Measurements from ENCODE around the gene GRID2.

Gene GRID2

DNA sequence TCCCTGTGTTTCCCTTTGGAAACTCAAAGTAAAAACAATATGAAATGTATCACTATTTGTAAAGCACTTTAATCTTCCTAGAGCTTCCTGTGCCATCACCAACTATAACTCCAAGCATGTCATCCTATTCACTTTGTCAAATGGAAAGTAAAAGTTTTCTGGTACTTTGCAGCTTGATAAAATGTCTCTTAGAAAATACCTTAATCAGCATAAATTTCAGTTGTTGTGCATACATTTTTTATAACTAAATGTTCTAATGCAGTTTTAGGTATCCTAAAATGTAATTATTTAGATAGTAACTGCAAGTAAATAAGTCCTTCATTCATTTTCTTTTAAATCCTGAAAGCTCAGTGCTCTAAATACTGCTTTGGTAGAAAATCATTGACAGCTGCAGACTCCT, 558.7 kb downstream of the GRID2 start:
- H3K27ac ChIP-seq (ENCODE audit: low read length): no peak overlapping the region
- no peaks in the 10 kb centered on the region for H3K27me3 ChIP-seq (ENCODE audit: insufficient read depth, low read length)
- H3K4me1 ChIP-seq (ENCODE audit: insufficient read depth, low read length): no peaks in the 10 kb centered on the region
- no peaks in the 10 kb centered on the region for H3K9me3 ChIP-seq (ENCODE audit: insufficient read depth, low read depth, low read length)
- H3K9ac ChIP-seq (ENCODE audit: low read depth, low read length): no peak overlapping the region
- no peaks in the 10 kb centered on the region for H3K36me3 ChIP-seq (ENCODE audit: insufficient read depth, low read depth, low read length)
- H3K4me3 ChIP-seq (ENCODE audit: low read length): no peak overlapping the region

DNA sequence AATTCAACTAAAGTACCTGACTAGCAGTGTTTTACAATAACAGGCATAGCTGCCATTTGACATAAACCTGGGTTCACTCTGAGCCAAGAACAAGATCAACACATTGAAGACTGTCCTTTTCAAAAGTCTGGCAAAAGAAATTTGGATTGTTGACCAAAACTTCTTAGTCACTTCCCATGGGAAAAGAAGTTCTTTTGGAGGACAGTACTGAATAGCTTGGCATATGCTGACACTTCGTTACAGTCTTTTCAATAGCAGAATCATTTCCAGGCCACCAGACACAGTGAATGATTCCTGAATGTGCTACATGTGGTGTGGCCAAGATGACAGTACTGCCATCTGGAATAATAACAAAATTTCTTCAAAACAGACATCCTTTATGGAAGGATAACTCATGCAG, 560.3 kb downstream of the GRID2 start:
- no peak overlapping the region for H3K4me3 ChIP-seq (ENCODE audit: low read length)
- no peak overlapping the region for H3K9ac ChIP-seq (ENCODE audit: low read depth, low read length)
- no peaks in the 10 kb centered on the region for H3K4me1 ChIP-seq (ENCODE audit: insufficient read depth, low read length)

GRCh38 chr4:92872604-92873003, 568.8 kb downstream of the GRID2 start:
- no peaks in the 10 kb centered on the region for H3K36me3 ChIP-seq (ENCODE audit: insufficient read depth, low read depth, low read length)
- no peaks in the 10 kb centered on the region for H3K9me3 ChIP-seq (ENCODE audit: insufficient read depth, low read depth, low read length)
- no peaks in the 10 kb centered on the region for H3K27me3 ChIP-seq (ENCODE audit: insufficient read depth, low read length)
- no peaks in the 10 kb centered on the region for H3K4me1 ChIP-seq (ENCODE audit: insufficient read depth, low read length)
- no peak overlapping the region for H3K9ac ChIP-seq (ENCODE audit: low read depth, low read length)
- no peak overlapping the region for H3K4me3 ChIP-seq (ENCODE audit: low read length)
- no peak overlapping the region for H3K27ac ChIP-seq (ENCODE audit: low read length)

More for the DNA sequence above, 560.3 kb downstream of the GRID2 start:
- Histone ChIP-seq H3K9me3 (ENCODE audit: insufficient read depth, low read depth, low read length) (no peaks in the 10 kb centered on the region), H3K27ac (ENCODE audit: low read length) (no peak overlapping the region), H3K36me3 (ENCODE audit: insufficient read depth, low read depth, low read length) (no peaks in the 10 kb centered on the region), H3K27me3 (ENCODE audit: insufficient read depth, low read length) (no peaks in the 10 kb centered on the region)

- no peaks in the 10 kb centered on the region for H3K4me1 ChIP-seq (ENCODE audit: insufficient read depth, low read length)
- H3K27ac ChIP-seq (ENCODE audit: low read length): no peak overlapping the region
- no peak overlapping the region for H3K9ac ChIP-seq (ENCODE audit: low read depth, low read length)
- no peaks in the 10 kb centered on the region for H3K9me3 ChIP-seq (ENCODE audit: insufficient read depth, low read depth, low read length)
- no peaks in the 10 kb centered on the region for H3K27me3 ChIP-seq (ENCODE audit: insufficient read depth, low read length)
- no peak overlapping the region for H3K4me3 ChIP-seq (ENCODE audit: low read length)
- H3K36me3 ChIP-seq (ENCODE audit: insufficient read depth, low read depth, low read length): no peaks in the 10 kb centered on the region
These were observed 581.9 kb downstream of the GRID2 start for GRCh38 chr4:92885632-92886031.

GRCh38 chr4:92952426-92952825, 648.7 kb downstream of the GRID2 start:
- Histone ChIP-seq H3K27me3 (ENCODE audit: insufficient read depth, low read length) (no peaks in the 10 kb centered on the region), H3K9ac (ENCODE audit: low read depth, low read length) (no peak overlapping the region), H3K9me3 (ENCODE audit: insufficient read depth, low read depth, low read length) (no peaks in the 10 kb centered on the region), H3K36me3 (ENCODE audit: insufficient read depth, low read depth, low read length) (no peaks in the 10 kb centered on the region), H3K4me1 (ENCODE audit: insufficient read depth, low read length) (no peaks in the 10 kb centered on the region), H3K4me3 (ENCODE audit: low read length) (no peak overlapping the region), H3K27ac (ENCODE audit: low read length) (no peak overlapping the region)

GRCh38 chr4:92952897-92953296, 649.1 kb downstream of the GRID2 start:
- Histone ChIP-seq H3K4me3 (ENCODE audit: low read length) (no peak overlapping the region), H3K9ac (ENCODE audit: low read depth, low read length) (no peak overlapping the region), H3K36me3 (ENCODE audit: insufficient read depth, low read depth, low read length) (no peaks in the 10 kb centered on the region), H3K9me3 (ENCODE audit: insufficient read depth, low read depth, low read length) (no peaks in the 10 kb centered on the region), H3K27me3 (ENCODE audit: insufficient read depth, low read length) (no peaks in the 10 kb centered on the region), H3K4me1 (ENCODE audit: insufficient read depth, low read length) (no peaks in the 10 kb centered on the region), H3K27ac (ENCODE audit: low read length) (no peak overlapping the region)

GRCh38 chr4:92953462-92953861, 649.7 kb downstream of the GRID2 start:
- no peaks in the 10 kb centered on the region for H3K36me3 ChIP-seq (ENCODE audit: insufficient read depth, low read depth, low read length)
- no peak overlapping the region for H3K9ac ChIP-seq (ENCODE audit: low read depth, low read length)
- H3K9me3 ChIP-seq (ENCODE audit: insufficient read depth, low read depth, low read length): no peaks in the 10 kb centered on the region
- H3K4me3 ChIP-seq (ENCODE audit: low read length): no peak overlapping the region
- no peak overlapping the region for H3K27ac ChIP-seq (ENCODE audit: low read length)
- no peaks in the 10 kb centered on the region for H3K4me1 ChIP-seq (ENCODE audit: insufficient read depth, low read length)
- H3K27me3 ChIP-seq (ENCODE audit: insufficient read depth, low read length): no peaks in the 10 kb centered on the region

DNA sequence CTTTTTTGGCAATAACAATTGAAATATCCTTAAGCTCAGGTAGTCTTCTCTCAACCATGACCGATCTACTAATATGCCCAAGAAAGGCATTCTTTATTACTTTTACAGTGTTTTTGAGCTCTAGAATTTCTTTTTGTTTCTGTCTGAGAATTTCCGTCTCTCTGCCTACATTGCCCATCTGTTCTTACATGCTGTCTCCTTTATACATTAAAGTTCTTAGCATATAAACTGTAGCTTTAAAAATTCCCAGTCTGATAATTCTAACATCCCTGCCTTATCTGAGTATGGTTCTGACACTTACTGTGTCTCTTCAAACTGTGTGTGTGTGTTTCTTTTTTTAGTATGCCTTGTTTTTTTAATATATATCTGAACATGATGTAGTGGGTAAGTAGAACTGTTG, 658.1 kb downstream of the GRID2 start:
- H3K36me3 ChIP-seq (ENCODE audit: insufficient read depth, low read depth, low read length): no peaks in the 10 kb centered on the region

GRCh38 chr4:92962831-92963230, 659.1 kb downstream of the GRID2 start:
- Histone ChIP-seq H3K36me3 (ENCODE audit: insufficient read depth, low read depth, low read length) (no peaks in the 10 kb centered on the region), H3K27ac (ENCODE audit: low read length) (no peak overlapping the region), H3K9ac (ENCODE audit: low read depth, low read length) (no peak overlapping the region), H3K27me3 (ENCODE audit: insufficient read depth, low read length) (no peaks in the 10 kb centered on the region), H3K4me1 (ENCODE audit: insufficient read depth, low read length) (no peaks in the 10 kb centered on the region), H3K9me3 (ENCODE audit: insufficient read depth, low read depth, low read length) (no peaks in the 10 kb centered on the region), H3K4me3 (ENCODE audit: low read length) (no peak overlapping the region)

More for the DNA sequence above, 658.1 kb downstream of the GRID2 start:
- H3K4me1 ChIP-seq (ENCODE audit: insufficient read depth, low read length): no peaks in the 10 kb centered on the region
- H3K4me3 ChIP-seq (ENCODE audit: low read length): no peak overlapping the region
- H3K9ac ChIP-seq (ENCODE audit: low read depth, low read length): no peak overlapping the region
- H3K9me3 ChIP-seq (ENCODE audit: insufficient read depth, low read depth, low read length): no peaks in the 10 kb centered on the region
- no peaks in the 10 kb centered on the region for H3K27me3 ChIP-seq (ENCODE audit: insufficient read depth, low read length)
- H3K27ac ChIP-seq (ENCODE audit: low read length): no peak overlapping the region

GRCh38 chr4:92968556-92968955, 664.8 kb downstream of the GRID2 start:
- Histone ChIP-seq H3K4me3 (ENCODE audit: low read length) (no peak overlapping the region), H3K4me1 (ENCODE audit: insufficient read depth, low read length) (no peaks in the 10 kb centered on the region), H3K27ac (ENCODE audit: low read length) (no peak overlapping the region), H3K27me3 (ENCODE audit: insufficient read depth, low read length) (no peaks in the 10 kb centered on the region), H3K36me3 (ENCODE audit: insufficient read depth, low read depth, low read length) (no peaks in the 10 kb centered on the region), H3K9me3 (ENCODE audit: insufficient read depth, low read depth, low read length) (peaks cover 2% of the 10 kb centered on the region; the same call in 1 of the 2 replicates), H3K9ac (ENCODE audit: low read depth, low read length) (no peak overlapping the region)

DNA sequence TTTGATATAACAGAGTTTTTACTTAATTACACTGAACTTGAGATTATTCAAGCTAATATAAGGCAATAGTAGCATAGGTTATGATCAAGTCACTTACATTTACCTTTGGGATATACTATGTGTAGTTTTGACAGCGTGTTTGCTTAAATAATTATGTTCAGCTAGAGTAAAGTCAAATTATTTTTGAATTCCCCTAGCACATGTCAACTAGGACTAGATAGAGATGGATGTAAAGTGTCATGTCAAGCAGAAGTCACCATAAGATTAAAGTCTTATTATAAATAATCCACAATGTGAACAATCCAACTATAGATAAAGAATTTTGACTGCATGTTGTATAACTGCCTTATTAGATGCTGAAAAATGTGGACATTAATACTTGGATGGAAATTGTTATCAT, 665.2 kb downstream of the GRID2 start:
- Histone ChIP-seq H3K9me3 (ENCODE audit: insufficient read depth, low read depth, low read length) (peaks cover 2% of the 10 kb centered on the region; the same call in 1 of the 2 replicates), H3K4me1 (ENCODE audit: insufficient read depth, low read length) (no peaks in the 10 kb centered on the region), H3K36me3 (ENCODE audit: insufficient read depth, low read depth, low read length) (no peaks in the 10 kb centered on the region), H3K9ac (ENCODE audit: low read depth, low read length) (no peak overlapping the region), H3K27ac (ENCODE audit: low read length) (no peak overlapping the region), H3K4me3 (ENCODE audit: low read length) (no peak overlapping the region), H3K27me3 (ENCODE audit: insufficient read depth, low read length) (no peaks in the 10 kb centered on the region)

DNA sequence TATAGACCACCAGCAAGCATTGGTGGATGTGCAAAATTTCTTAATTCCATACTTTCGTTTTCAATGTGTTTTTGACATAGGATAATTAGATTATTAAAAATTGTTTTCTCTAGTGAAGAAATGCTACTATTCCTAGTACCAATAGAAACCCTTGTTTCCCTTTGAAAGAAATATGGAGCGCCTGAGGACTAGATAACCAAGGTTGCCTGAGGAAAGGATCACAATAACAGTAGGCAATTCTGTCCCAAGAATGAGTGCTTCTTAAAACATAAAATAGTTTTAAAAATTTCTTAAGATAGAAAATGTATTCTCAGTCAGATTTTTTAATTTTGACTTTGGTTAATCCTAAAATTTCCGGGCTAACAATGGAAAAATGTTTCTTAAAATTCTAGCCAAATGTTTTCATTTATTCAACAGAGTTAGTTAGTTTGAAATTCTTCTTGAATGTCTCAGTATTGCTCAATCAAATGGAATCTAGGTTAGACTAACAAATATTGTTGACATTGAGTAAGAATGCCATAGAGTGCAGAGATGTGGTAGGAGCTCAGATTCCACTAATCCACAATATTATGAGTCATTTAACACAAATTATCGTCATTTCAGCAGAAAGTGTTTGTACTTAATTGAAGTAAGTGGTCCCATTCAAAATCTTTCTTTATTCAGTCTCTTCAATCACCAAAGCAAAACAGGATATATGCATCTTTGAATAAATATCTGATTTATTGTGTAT, 666.0 kb downstream of the GRID2 start:
- Histone ChIP-seq H3K4me3 (ENCODE audit: low read length) (no peak overlapping the region), H3K27ac (ENCODE audit: low read length) (no peak overlapping the region), H3K27me3 (ENCODE audit: insufficient read depth, low read length) (no peaks in the 10 kb centered on the region), H3K4me1 (ENCODE audit: insufficient read depth, low read length) (no peaks in the 10 kb centered on the region), H3K9me3 (ENCODE audit: insufficient read depth, low read depth, low read length) (peaks cover 2% of the 10 kb centered on the region; the same call in 1 of the 2 replicates), H3K36me3 (ENCODE audit: insufficient read depth, low read depth, low read length) (no peaks in the 10 kb centered on the region), H3K9ac (ENCODE audit: low read depth, low read length) (no peak overlapping the region)
